Left lung (tissue), 10 donors: ENCODE results near the gene C22orf42. TPM values are rescaled to one million over a fixed set of nuclear protein-coding genes. Genes with fewer than 3 reads are reported as not detected.
"Not testable (repeated sequence)": the region's sequence is repeated elsewhere in the genome, so short reads cannot be mapped to it uniquely, and the experiment has no call there.

ENCODE experiments used
- ATAC-seq: fragments of 200-7000 bp; cut with Tn5 transposase; one replicate; pipeline ENCODE4 v1.9.1; 2020; ENCODE audit warnings: moderate library complexity
- DNase-seq, 4 donors: peaks; one replicate each; pipeline ENCODE4 v3.0.0-alpha.2; 2013 to 2020
- H3K27ac ChIP-seq, 2 donors: fragments of 200-600 bp; sonication (generic) in 1 of 2; one replicate each; pipeline versions ENCODE4 v1.5.0 to v1.8.0; 2020 to 2021
- H3K27me3 ChIP-seq, 2 donors: fragments of 200-600 bp; sonication (generic) in 1 of 2; one replicate each; pipeline versions ENCODE4 v1.5.0 to v1.8.0; 2020 to 2021
- H3K36me3 ChIP-seq, 2 donors: fragments of 200-600 bp; sonication (generic) in 1 of 2; one replicate each; pipeline versions ENCODE4 v1.5.0 to v1.8.0; 2020 to 2021
- H3K4me1 ChIP-seq, 2 donors: fragments of 200-600 bp; one replicate each; pipeline ENCODE4 v1.8.0; 2021
- H3K4me3 ChIP-seq, 2 donors: fragments of 200-600 bp; sonication (generic) in 1 of 2; one replicate each; pipeline versions ENCODE4 v1.5.0 to v1.8.0; 2020 to 2021; ENCODE audit warnings: mild to moderate bottlenecking in 1 of 2
- H3K9me3 ChIP-seq, 2 donors: fragments of 200-600 bp; sonication (generic) in 1 of 2; one replicate each; pipeline versions ENCODE4 v1.5.0 to v1.8.0; 2020 to 2021
- CTCF ChIP-seq, 2 donors: fragments of 200-600 bp; sonication (generic) in 1 of 2; IDR thresholded peaks; one replicate each; pipeline versions ENCODE4 v1.5.0 to v1.8.0; 2021; ENCODE audit warnings: antibody characterized with exemption in 2 of 2
- intact Hi-C, 2 donors: fragments of 100-400 bp; cut with DNase I; formaldehyde crosslinking; loops; one replicate each; pipeline versions ENCODE4 v1.11.2 to v1.14.2; 2022
- polyA plus RNA-seq, 6 donors: library from polyadenylated mRNA; unstranded; fragments of 120-200 nt; gene quantifications; one replicate each; pipeline ENCODE4 v1.2.1, GENCODE V29; 2013; ENCODE audit not compliant: insufficient read length in 6 of 6
- total RNA-seq, 2 donors: library from RNA; stranded (reverse); fragmentation: NEBNext Ultra II Directional; extraction: Animal tissue kit (Norgen Biotek cat#: 25700); gene quantifications; one replicate each; pipeline ENCODE4 v1.2.1, GENCODE V29; 2021
- donor health status: DM: no; HTN: yes; CAD: no.
- donor health status: DM: no; HTN: no; CAD: no.

The C22orf42 gene
- total and polyA plus RNA-seq, 8 donors = 0.35 TPM; not detected in 7

- H3K27ac ChIP-seq, intact Hi-C loops, H3K36me3 ChIP-seq, ATAC-seq, DNase-seq, H3K9me3 ChIP-seq, H3K4me3 ChIP-seq, H3K4me1 ChIP-seq, H3K27me3 ChIP-seq: not testable (repeated sequence)
Measured at GRCh38 chr22:32191021-32191420, 31.9 kb upstream of the C22orf42 start.

GRCh38 chr22:32185821-32186220, 26.7 kb upstream of the C22orf42 start:
- Histone ChIP-seq H3K9me3 (no peaks in the 10 kb centered on the region), H3K4me3 (no peak overlapping the region), H3K27me3 (peaks cover 0 to 17% of the 10 kb centered on the region in 2 donors), H3K27ac (no peak overlapping the region), H3K4me1 (no peaks in the 10 kb centered on the region), H3K36me3 (no peaks in the 10 kb centered on the region)
- ATAC-seq = no peak
- intact Hi-C loops = no loop called here
- TF ChIP-seq CTCF (IDR thresholded peaks at IDR 0.05) = no peak
- no peak for DNase-seq

- DNase-seq (no peak), ATAC-seq (no peak)
- Histone ChIP-seq H3K27ac (no peak overlapping the region), H3K4me3 (no peak overlapping the region), H3K4me1 (no peaks in the 10 kb centered on the region), H3K27me3 (peaks cover 0 to 20% of the 10 kb centered on the region in 2 donors), H3K9me3 (no peaks in the 10 kb centered on the region), H3K36me3 (no peaks in the 10 kb centered on the region)
- intact Hi-C loops = no loop called here
- no peak for TF ChIP-seq CTCF (IDR thresholded peaks at IDR 0.05)
Measured at GRCh38 chr22:32183625-32184024, 24.5 kb upstream of the C22orf42 start.

- H3K36me3 ChIP-seq = no peaks in the 10 kb centered on the region
- peaks cover 11 to 46% of the 10 kb centered on the region in 2 donors for H3K27me3 ChIP-seq
- H3K4me1 ChIP-seq = no peaks in the 10 kb centered on the region
- ATAC-seq (no peak), DNase-seq (no peak)
- no peaks in the 10 kb centered on the region for H3K9me3 ChIP-seq
- intact Hi-C loops = no loop called here
- no peak overlapping the region for H3K27ac ChIP-seq
- TF ChIP-seq CTCF (IDR thresholded peaks at IDR 0.05) = no peak
- H3K4me3 ChIP-seq = no peak overlapping the region
Measured at GRCh38 chr22:32181043-32181442, 21.9 kb upstream of the C22orf42 start.

GRCh38 chr22:32177221-32177765, 18.2 kb upstream of the C22orf42 start:
- intact Hi-C loops = no loop called here
- DNase-seq = no peak
- peaks cover 26 to 57% of the 10 kb centered on the region in 2 donors for H3K27me3 ChIP-seq

More at GRCh38 chr22:32177221-32177765, 18.2 kb upstream of the C22orf42 start:
- H3K4me3 ChIP-seq = no peak overlapping the region
- no peak overlapping the region for H3K27ac ChIP-seq
- TF ChIP-seq CTCF (IDR thresholded peaks at IDR 0.05) = no peak
- ATAC-seq = no peak
- peaks cover 0 to 3% of the 10 kb centered on the region in 2 donors for H3K4me1 ChIP-seq
- no peaks in the 10 kb centered on the region for H3K9me3 ChIP-seq
- no peaks in the 10 kb centered on the region for H3K36me3 ChIP-seq
